HG02943 (cell line): ENCODE results near the gene PTGR3.

Source experiments
- ATAC-seq: cut with Tn5 transposase; IDR thresholded peaks from one replicate; pipeline ENCODE4 v1.9.1; 2021; ENCODE audit warnings: mild to moderate bottlenecking, low read depth, moderate library complexity; ENCODE audit not compliant: unreplicated experiment

Gene PTGR3

DNA sequence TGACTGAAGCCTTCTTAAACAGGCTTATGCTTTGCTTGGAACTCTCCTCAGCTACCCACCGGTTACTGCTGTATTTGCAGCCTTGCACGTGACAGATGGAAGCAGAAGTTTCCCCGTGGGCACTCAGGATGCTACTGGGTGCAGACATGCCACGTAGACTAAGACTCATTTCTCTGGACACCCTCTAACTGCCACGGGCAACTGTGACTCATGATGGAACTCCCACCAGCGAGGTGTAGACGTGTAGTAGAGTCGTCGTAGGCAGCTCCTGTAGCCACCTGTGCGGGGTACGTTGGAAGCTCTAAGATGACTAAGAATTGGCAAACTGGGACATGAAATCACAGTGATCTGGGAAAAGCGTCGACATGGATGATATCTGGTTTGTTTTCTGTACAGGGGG lies 29.2 kb upstream of the PTGR3 start:
- ATAC-seq, result no peak

DNA sequence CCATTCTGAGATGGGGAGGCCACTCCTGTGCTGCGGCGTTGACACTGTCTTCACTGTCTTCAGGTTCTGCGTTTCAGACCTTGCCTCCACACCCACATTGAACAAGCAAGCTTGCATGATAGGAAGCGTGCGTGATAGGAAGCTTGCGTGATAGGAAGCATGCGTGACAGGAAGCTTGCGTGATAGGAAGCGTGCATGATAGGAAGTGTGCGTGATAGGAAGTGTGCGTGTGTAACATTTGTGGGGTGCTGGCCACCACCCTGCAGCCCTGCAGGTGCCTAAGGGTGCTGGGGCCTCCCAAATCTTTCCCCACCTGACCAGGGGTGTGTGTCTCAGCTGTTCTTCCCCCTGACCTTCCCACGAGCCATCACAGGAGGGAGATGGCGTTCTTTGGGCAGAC lies 27.0 kb upstream of the PTGR3 start:
- no peak for ATAC-seq

DNA sequence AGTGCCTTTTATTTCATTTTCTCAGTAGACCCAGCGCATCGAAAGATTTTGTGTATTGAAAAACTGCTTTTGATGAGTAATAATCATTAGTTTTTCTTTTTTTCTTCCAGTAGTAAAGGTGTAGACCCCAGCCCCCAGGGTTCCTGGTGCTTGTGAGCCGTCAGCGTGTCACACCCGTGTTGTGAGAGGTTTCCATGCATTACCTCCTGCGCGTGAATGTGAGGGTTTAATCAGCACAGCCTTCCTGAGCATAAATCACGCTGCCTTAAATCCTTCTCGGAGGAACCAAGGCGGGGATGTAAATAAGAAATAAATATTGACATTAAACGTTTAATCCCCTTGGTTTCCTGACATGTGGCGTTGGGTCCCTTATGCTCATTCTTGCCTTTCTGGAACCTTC lies 26.0 kb upstream of the PTGR3 start:
- ATAC-seq, result no peak

DNA sequence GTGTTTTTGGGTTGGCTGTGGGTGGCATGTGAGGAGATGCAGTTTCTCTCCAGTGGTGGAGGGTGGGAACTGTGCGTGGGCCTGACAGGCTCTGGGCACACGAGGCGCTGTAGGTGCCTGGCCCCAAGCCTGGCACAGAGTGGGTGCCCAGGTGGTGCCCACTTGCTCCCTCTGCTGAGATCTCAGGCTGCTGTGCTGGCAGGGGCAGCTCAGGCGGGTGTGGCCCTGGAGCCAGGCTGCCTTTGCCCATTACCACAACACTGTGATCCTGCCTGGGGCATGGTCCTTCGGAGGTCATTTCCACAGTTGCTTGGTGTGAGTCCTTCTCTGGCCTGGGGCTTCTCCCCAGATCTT lies 22.1 kb upstream of the PTGR3 start:
- no peak for ATAC-seq

DNA sequence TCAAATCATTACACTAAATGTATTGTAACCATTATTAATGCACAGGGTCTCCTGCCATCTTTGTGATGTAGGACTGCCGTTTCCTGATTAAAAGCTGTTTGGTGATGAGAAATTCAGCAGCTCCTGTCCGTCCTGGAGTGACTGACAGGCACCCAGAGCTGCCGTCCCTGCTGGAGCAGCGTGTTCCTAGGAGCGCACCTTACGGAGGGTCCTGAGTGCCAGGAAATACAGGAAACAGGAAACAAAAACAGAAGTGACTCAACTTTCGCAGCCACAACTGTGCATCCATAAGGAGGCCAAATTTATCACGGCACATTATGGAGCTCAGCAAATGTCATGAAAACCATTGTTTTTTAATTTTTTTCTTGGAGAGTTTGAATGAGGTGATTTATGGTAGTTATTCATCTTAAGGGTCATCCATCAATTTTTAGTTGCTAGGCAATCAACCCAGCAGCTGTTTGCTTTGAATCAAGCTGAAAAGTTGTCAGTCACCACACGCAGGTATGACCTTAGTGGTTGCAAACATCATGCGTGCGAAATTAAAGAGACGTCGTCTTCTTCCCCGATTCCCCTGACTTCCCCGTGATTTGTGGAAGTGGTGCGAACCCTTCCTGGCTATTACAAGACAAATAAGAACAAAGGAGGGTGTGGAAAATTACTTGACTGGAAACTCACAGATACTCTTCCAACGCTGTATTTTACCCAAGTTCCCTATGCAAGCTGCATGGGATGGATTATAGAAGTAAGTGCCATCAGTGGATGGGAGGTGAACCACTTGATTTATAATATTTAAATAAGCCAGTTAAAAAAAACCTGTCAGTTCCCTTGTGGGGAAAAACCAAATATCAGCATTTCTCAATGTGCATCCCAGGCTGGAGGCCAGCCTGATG lies 21.5 kb upstream of the PTGR3 start:
- no peak for ATAC-seq

DNA sequence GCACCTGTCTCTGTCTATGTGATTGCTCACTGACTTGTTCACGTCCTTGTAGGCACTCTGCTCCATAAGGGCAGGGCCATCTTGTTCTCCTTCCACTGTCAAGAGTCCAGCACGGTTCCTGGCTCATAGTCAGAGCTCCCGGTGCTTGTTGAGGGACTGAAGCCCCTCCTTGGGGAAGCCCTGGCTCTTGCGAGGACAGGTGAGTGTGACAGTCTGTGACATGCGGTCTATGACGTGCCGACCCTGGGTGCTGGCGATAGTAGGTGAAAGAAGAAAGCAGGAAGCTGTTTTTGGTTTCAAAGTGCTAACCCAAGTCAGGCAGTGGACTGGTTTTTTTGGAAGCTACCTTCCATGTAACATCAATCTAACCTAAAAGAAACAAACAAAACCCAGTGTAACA lies 20.5 kb upstream of the PTGR3 start:
- ATAC-seq, result no peak

DNA sequence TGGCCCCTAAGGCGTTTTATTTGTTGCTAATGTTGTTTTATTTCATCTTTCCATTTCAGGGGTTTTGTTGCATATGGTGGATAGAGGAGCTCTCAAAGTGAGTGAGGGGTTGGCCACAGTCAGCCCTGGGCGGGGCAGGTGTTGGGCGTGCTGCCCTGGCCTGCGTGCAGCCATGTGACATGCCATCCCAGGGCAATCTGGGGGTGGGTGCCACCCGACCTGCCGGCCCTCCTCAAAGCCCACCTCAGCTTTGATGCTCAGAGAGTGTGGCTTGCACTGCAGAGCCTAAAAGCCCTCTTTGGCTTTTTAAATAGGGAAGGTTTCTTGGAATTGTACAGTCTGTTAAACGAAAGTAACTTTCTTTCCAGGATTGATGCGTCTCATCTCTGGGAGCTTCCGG lies 20.0 kb upstream of the PTGR3 start:
- ATAC-seq, result no peak

DNA sequence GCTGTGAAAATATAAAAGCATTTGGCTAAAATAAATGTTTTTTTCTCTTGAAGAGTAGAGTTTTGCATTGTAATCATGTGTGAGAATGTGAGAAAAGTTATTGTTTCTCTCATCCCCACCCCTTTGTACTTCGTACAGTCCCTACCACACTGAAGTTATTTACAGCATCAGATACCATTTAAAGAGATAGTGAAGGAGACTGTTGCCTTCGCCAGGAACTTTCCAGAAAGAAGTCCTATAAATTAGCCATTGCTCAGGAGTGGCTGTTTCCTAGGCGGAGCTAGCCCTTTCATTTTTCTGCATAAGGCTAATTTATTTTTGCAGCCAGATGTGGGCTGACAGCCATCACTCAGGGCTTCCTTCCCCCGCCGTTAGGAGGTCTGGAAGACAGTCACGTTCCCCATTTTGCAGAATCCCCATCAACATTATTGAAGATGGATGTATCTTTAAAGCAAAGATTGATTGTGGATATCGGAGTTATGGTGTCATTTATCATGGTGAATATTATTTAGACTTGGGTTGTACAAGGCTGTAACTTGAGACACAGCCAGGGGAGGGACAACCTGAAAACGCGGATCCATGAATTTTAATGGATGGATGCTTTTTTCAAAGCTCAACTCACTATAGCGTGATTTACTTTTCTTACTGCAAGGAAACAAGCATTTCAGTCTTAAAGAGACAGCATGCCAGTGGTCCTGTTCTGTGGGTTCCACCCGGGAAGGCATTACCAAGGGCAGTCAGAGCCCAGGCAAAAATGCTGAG lies 18.8 kb upstream of the PTGR3 start:
- no peak for ATAC-seq

DNA sequence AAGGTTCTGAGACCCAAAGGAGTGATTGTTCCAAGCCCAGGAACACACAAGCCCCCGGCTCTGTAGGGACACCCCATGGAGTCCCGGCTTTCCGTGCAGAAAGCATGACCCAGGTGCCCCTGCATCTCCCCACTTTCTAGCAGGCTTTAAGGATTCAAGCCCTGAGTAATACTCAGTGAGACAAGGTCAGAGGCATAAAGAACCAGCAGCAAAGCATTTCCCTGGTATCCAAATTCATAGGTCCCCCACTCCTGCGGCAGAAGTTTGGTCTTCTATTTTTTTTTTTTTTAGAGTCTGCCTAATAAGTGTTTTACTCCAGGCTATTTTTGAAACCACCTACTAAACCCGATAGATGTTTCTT lies 18.0 kb upstream of the PTGR3 start:
- no peak for ATAC-seq

DNA sequence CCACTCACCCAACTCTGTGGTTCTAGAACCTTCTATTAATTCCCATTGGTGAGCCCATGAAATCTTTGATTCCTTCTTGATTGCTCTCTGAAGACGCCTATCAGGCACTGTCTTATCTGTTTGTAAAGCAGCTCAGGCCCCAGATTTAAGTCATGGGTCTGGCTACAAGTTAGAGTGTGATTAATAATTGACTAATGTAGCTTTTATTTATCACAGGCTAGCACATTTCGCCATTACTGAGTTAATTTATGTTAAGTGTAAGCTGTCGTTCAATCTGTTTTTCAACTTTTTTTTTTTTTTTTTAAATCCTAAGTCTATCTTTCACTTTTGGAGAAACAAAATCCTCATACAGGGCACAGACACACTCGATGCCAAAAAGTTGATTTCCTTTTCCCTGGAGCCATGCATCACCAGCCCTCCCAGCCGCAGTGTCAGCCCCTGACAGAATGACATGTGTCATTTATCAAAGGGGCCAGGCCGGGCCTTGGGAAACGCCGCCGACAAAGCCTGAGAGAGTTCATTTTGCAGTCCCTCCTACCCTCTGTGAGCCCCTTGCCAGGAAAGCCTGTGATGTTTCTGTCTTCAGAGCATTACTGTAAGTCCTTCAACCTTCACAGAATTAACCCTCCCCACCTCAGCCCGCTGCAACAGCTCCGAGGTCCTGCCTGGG lies 17.5 kb upstream of the PTGR3 start:
- ATAC-seq, result no peak

DNA sequence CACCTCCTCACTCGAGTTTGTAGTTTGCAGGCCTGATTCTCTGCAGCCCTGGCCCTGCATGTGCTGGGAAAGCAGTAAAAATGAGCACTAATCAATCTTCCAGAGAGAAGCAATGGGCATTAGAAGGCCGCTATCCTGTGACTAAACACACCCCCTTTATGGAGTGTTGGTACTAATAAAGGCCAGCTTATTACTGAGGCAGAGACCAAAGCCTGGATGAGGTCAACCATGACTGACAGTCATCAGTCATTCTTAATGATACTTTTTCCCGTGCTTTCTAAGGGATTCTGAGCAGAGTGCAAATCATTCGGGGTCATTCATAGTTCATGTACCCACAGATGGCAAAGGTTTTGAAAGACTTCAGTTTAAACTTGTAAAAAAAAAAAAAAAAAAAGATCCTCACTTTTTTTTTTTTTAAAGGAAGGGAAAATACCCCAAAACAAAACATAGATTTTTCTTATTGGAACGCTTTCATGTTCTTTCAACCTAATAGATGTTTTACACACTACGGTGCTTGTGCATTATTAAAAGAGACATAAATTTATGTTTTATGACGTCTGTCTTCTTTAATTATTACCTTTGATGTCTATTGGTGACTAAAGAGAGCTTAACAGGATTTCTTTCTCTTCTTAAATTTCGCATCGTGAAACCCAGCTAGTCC lies 14.9 kb upstream of the PTGR3 start:
- no peak for ATAC-seq

DNA sequence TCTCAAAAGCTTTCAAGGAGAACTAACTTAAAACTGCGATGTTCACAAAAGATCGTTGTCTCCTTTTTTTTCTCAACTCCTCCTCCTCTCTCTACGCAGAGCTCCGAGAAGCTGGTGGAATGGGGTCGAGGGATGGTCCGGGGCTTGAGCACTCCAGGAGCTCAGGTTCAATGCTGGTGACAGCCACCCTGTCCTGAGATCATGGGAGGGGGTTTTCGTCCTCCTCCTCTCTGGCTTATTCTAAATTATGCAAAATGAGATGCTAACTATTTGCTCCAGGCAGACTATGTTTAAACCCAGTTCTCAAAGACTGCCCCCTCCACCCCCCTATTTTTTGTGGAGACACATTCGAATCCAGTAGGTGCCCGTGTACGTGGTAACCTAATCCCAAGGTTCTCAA lies 13.5 kb upstream of the PTGR3 start:
- no peak for ATAC-seq

DNA sequence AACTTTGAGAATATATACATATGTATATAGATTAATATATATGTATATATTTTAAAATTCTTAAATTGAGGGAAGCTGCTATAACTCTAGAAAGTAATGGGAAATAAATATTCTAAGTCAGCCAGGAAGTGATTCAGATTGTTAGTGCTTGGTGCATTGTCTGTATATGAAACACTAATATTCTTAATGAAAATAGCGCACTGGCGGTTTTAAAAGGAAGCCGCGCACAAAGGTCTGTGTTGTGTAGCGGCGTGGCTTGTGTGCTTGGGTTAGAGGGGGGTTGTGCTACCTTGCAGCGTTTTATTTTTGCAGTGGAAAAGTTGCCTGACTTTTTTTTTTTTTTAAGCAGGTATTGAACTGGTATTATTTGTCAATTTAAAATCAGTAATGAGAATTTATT lies 13.0 kb upstream of the PTGR3 start:
- ATAC-seq, result no peak

DNA sequence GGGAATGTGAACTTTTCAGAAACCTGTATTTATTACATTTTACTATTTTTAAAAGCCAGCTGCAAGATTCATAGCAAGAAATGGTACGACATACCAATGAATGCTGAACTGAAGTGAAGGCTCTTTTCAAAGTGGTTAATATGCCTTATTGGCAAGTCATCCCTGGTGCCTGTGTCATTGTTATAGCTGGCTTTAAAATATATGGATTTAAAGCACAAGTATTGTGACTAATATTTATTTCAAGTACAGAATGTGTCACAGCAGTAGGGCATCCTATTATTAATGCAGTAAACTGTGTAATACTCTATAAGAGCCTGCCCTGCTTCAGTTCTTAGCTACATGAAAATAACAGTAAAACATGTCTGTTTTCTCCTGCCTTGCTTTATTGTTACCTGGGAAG lies 12.5 kb upstream of the PTGR3 start:
- no peak for ATAC-seq

DNA sequence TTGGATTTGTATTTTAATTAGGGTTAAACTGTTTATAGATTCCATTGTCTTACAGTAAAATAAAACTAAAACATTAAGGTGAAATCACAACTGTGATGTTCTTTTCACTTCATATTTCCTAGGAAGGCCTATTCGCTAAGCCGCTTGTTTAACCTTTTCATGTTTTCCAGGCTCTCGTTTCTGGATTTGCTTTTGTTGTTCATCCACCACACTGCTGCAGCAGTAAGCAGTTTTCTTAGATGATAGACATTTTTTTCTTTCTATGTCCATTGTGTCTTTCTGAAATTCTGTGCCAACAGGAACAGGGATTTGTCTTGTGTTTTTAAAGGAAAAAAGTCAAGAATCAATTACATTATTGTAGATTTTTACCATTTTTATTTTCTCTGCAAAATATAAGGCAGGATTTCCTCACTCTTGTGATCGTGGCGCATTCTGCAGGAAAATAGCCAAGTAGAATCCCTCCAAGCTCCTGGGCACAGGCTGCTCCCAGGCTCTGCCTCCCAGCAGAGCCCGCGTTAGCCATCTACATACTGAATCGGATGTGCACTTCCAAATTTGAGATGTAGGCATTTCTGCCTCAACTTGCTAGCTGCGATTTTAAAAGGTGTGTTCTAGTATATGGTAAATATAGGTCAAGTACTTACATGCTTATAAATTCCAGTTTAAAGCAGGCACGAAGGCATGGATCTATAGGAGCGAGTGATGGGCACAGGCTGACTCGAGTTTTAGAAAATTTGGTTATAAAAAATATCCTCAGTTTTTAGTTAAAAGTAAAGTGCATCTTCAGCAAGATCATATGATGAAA lies 11.8 kb upstream of the PTGR3 start:
- ATAC-seq, result no peak

DNA sequence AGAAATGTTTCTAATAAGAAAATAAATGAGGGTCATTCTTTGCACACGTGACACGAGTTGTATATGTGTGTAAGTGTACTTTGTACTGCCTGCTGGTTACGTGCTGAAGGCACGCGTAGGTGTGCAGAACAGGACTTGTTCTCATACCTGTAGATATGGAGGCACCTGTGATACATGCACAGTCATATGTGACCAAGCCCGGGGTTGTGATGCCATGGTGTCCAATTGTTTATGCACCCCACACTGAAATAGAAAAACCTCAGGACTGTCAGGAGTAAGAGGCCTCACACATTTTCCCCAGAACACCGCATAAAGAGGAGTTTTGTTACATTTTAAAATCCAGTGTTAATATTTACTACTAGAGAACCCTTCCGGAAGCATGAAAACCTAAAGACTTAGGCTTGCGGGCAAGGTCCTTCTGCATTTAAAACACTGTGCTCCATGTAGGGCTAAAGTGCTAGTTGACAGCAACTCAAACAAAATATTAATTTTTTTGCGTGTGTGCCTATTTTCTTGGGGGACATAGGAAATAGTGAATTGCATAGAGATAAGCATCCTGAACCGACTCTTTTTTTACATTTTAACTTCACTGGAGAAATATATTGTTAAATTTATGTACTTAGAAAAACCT lies 10.9 kb upstream of the PTGR3 start:
- no peak for ATAC-seq

DNA sequence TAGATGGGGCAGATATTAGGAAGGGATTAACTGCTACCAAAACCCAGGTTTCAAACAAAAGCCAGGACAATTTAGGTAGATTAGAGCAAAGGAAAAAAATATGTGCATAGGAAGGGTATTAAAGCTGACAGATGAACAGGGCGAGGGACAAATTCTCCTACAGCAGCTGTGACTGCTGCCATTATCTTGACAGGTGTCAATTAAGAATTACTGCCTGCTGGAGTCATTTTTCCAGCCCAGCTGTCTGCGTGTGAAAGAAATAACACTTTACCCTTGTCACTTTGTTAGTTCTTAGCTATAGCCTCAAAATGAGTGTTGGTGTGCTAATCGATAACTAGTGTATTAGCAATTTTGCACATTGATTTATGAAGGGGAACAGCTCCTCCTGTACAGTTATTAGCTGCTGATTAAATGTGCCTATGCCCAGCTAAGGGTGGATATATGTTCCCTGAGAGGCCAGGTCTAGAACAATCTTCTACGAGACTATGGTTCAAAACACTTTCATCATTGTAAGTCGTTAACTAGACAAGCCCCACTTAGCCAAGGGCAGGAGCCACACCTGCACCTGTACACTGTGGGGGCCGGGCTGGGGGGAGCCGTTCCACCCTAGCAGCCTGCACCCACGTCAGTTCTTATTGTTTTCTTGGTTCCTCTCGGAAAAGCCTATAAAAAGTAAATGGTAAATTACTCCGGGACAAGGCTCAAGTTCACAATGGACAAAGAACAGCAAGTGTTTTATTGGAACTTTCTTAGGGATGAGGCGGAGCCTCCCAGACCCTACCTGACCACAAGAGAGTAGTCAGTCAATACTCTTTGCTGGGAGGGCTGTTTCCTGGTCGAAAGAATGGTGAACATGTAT lies 9.4 kb upstream of the PTGR3 start:
- ATAC-seq, result no peak

DNA sequence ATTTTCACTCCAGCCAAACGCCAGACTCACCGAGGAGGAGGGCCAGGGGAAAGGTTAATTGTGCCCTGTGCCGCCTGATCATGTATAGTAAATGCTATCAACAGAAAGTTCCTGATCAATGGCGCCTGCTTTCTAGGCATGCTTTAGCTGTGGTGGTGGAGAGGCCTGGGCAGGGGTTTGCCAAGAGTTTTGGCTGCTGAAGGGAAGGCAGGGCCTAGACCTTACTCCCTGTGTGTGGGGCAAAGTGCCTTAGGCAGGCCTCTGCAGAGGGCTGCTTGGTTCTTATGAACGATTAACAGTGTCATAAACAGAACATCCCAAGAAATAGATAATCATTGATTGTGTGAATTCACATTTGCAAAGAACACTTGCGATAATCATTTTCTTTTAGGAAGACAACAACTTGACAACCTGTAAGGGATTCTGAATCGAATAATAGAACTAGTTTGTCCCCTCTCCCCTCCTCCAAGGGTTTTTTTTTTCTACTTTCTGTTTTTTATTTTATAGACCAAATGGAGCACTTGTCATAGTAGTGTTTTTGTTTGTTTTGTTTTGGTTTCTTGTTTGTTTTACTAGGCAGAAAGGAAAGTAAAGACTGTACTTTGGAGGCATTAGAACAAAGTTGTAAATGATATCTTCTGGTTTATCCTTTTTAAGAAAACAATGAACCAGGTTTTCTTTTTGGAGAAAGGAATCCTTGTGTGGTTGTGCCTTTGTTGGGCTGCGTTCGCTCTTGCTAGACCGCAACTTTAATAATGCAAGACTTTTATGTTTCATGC lies 8.2 kb upstream of the PTGR3 start:
- ATAC-seq, result no peak
